Neural cell (in vitro differentiated cells): Measurements from ENCODE around the gene RYR3. TPM values are rescaled to one million over a fixed set of nuclear protein-coding genes. Genes with fewer than 3 reads are reported as not detected.

Experiments used
- H2AFZ ChIP-seq: fragments of 200-600, 300-800 bp; sonication (generic), shearing (Covaris generic); 2 replicates; pipeline ENCODE4 v1.6.0; 2014; ENCODE audit warnings: low read depth, mild to moderate bottlenecking, antibody characterized with exemption, low read length, moderate library complexity
- H3F3A ChIP-seq: fragments of 200-600 bp; shearing (Covaris generic); 2 replicates; pipeline ENCODE4 v1.6.1; 2016; ENCODE audit warnings: mild to moderate bottlenecking, moderate library complexity, mixed read lengths, antibody characterized with exemption, low read length; ENCODE audit not compliant: insufficient read depth, poor library complexity, severe bottlenecking
- H3K27ac ChIP-seq: fragments of 200-600, 300-800 bp; sonication (generic), shearing (Covaris generic); 2 replicates; pipeline ENCODE4 v1.5.1; 2014; ENCODE audit warnings: mild to moderate bottlenecking, low read length, moderate library complexity
- H3K27me3 ChIP-seq: fragments of 300-800, 200-600 bp; sonication (generic), shearing (Covaris generic); 2 replicates; pipeline ENCODE4 v1.6.0; 2014; ENCODE audit warnings: mild to moderate bottlenecking, low read depth, low read length, moderate library complexity; ENCODE audit not compliant: insufficient read depth
- H3K36me3 ChIP-seq: fragments of 300-800, 200-600 bp; sonication (generic), shearing (Covaris generic); 2 replicates; pipeline ENCODE4 v1.5.1; 2014; ENCODE audit warnings: mild to moderate bottlenecking, antibody characterized with exemption, low read length, moderate library complexity; ENCODE audit not compliant: insufficient read depth
- H3K4me2 ChIP-seq: fragments of 300-800, 200-600 bp; sonication (generic), shearing (Covaris generic); 2 replicates; pipeline ENCODE4 v1.6.0; 2014; ENCODE audit warnings: mild to moderate bottlenecking, low read length
- H3K4me3 ChIP-seq: fragments of 300-800, 200-600 bp; sonication (generic), shearing (Covaris generic); 2 replicates; pipeline ENCODE4 v1.5.1; 2014; ENCODE audit warnings: mild to moderate bottlenecking, low read length, moderate library complexity
- H3K79me2 ChIP-seq: fragments of 200-600 bp; shearing (Covaris generic); replicated peaks from 2 replicates; pipeline ENCODE4 v1.6.0; 2014; ENCODE audit warnings: mild to moderate bottlenecking, low read length, moderate library complexity; ENCODE audit not compliant: insufficient read depth
- H3K9ac ChIP-seq: fragments of 300-800, 200-600 bp; sonication (generic), shearing (Covaris generic); 2 replicates; pipeline ENCODE4 v1.6.1; 2016; ENCODE audit warnings: mild to moderate bottlenecking, low read length, mixed read lengths
- H3K9me2 ChIP-seq: fragments of 200-600 bp; shearing (Covaris generic); 2 replicates; pipeline ENCODE4 v1.6.1; 2016; ENCODE audit warnings: mild to moderate bottlenecking, low read length, mixed read lengths; ENCODE audit not compliant: insufficient read depth
- H3K9me3 ChIP-seq: fragments of 200-600, 300-800 bp; sonication (generic), shearing (Covaris generic); 2 replicates; pipeline ENCODE4 v1.6.1; 2016; ENCODE audit warnings: mild to moderate bottlenecking, mixed run types, low read length, moderate library complexity, mixed read lengths
- H4K20me1 ChIP-seq: fragments of 200-600 bp; shearing (Covaris generic); 2 replicates; pipeline ENCODE4 v1.6.1; 2016; ENCODE audit warnings: mild to moderate bottlenecking, mixed run types; ENCODE audit not compliant: insufficient read depth
- CTCF ChIP-seq: fragments of 450-650 bp; IDR thresholded peaks from 2 replicates; pipeline ENCODE4 v1.5.1; 2014; ENCODE audit warnings: antibody characterized with exemption, mild to moderate bottlenecking, moderate library complexity; ENCODE audit not compliant: poor library complexity, severe bottlenecking
- EP300 ChIP-seq: fragments of 450-650 bp; conservative IDR thresholded peaks from 2 replicates; pipeline ENCODE4 v1.6.1; 2014; ENCODE audit warnings: antibody characterized with exemption, mild to moderate bottlenecking, moderate library complexity; ENCODE audit not compliant: poor library complexity, severe bottlenecking
- EZH2 ChIP-seq: fragments of 200-600, 300-800 bp; shearing (Covaris generic), sonication (generic); IDR thresholded peaks from 2 replicates; pipeline ENCODE4 v1.6.1; 2014; ENCODE audit warnings: antibody characterized with exemption, low read length, borderline replicate concordance, mild to moderate bottlenecking; ENCODE audit not compliant: insufficient read depth, poor library complexity, severe bottlenecking
- MXI1 ChIP-seq: fragments of 450-650 bp; conservative IDR thresholded peaks from 2 replicates; pipeline ENCODE4 v1.6.1; 2014; ENCODE audit warnings: antibody characterized with exemption, mild to moderate bottlenecking; ENCODE audit not compliant: poor library complexity, severe bottlenecking
- POLR2AphosphoS5 ChIP-seq: IDR thresholded peaks from 2 replicates; pipeline ENCODE4 v1.6.1; 2012
- RAD21 ChIP-seq: fragments of 450-650 bp; conservative IDR thresholded peaks from 2 replicates; pipeline ENCODE4 v1.6.1; 2014; ENCODE audit warnings: antibody characterized with exemption, mild to moderate bottlenecking, moderate library complexity
- REST ChIP-seq: IDR thresholded peaks from 2 replicates; pipeline ENCODE4 v1.6.1; 2012; ENCODE audit warnings: borderline replicate concordance
- SMC3 ChIP-seq: fragments of 450-650 bp; conservative IDR thresholded peaks from 2 replicates; pipeline ENCODE4 v1.6.1; 2014; ENCODE audit warnings: antibody characterized with exemption, mild to moderate bottlenecking, moderate library complexity; ENCODE audit not compliant: poor library complexity
- TAF1 ChIP-seq: IDR thresholded peaks from 2 replicates; pipeline ENCODE4 v1.6.1; 2012; ENCODE audit warnings: low read depth
- polyA plus RNA-seq: library from polyadenylated mRNA; depleted of rRNA; stranded (reverse); fragments of >200 nt; gene quantifications from 2 replicates; pipeline ENCODE4 v1.2.3, GENCODE V29; 2014

Gene RYR3
- polyA plus RNA-seq, 1 donor from 2014 or later = 12.6 TPM

- H3K9ac ChIP-seq = no peak overlapping the region
- no peak overlapping the region for H2AFZ ChIP-seq
- no peak overlapping the region for H3K4me2 ChIP-seq
- H3F3A ChIP-seq = no peaks in the 10 kb centered on the region
- TF ChIP-seq SMC3 = no peak
- no peak for TF ChIP-seq EP300
- TF ChIP-seq TAF1 = no peak
- TF ChIP-seq CTCF = no peak
- TF ChIP-seq EZH2 = no peak
- no peak for TF ChIP-seq RAD21
- no peak for TF ChIP-seq MXI1
- TF ChIP-seq POLR2AphosphoS5 = no peak
- TF ChIP-seq REST = no peak
- H3K4me3 ChIP-seq = no peak overlapping the region
- H3K27me3 ChIP-seq = no peaks in the 10 kb centered on the region
- no peaks in the 10 kb centered on the region for H3K79me2 ChIP-seq
- H4K20me1 ChIP-seq = no peaks in the 10 kb centered on the region
- no peak overlapping the region for H3K27ac ChIP-seq
- no peaks in the 10 kb centered on the region for H3K9me3 ChIP-seq
- no peaks in the 10 kb centered on the region for H3K9me2 ChIP-seq
- no peaks in the 10 kb centered on the region for H3K36me3 ChIP-seq
These were observed 596.6 kb downstream of the RYR3 start for GRCh38 chr15:33907326-33907725.

DNA sequence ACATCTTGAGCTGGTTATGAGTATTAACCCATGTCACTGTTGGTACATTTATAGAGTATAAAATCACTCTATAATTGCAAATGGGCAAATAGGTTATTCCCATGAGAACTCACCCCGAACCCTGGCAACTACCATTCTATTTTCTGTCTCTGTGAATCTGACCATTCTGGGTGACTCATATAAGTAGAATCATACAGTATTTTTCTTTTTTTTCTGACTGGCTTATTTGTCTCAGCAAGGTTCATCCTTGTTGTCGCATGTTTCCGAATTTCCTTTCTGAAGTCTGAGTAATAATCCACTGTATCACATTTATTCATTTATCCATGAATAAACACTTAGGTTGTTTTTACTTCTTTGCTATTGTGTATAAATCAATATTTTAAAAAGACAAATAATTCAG, 597.6 kb downstream of the RYR3 start:
- no peaks in the 10 kb centered on the region for H3K27me3 ChIP-seq
- no peaks in the 10 kb centered on the region for H3K9me2 ChIP-seq
- no peaks in the 10 kb centered on the region for H4K20me1 ChIP-seq
- TF ChIP-seq MXI1 (no peak), CTCF (no peak), RAD21 (no peak), SMC3 (no peak), POLR2AphosphoS5 (no peak), TAF1 (no peak), EP300 (no peak), REST (no peak), EZH2 (no peak)
- no peak overlapping the region for H3K27ac ChIP-seq
- no peaks in the 10 kb centered on the region for H3K9me3 ChIP-seq
- H3K36me3 ChIP-seq = no peaks in the 10 kb centered on the region
- no peak overlapping the region for H3K4me3 ChIP-seq
- H3F3A ChIP-seq = no peaks in the 10 kb centered on the region
- H3K79me2 ChIP-seq = no peaks in the 10 kb centered on the region
- no peak overlapping the region for H2AFZ ChIP-seq
- H3K9ac ChIP-seq = no peak overlapping the region
- H3K4me2 ChIP-seq = no peak overlapping the region
